GM18499 (cell line): Measurements from ENCODE around the gene CXCR5.
"Not testable (repeated sequence)": the region's sequence is repeated elsewhere in the genome, so short reads cannot be mapped to it uniquely, and the experiment has no call there.

Experiments used
- ATAC-seq: cut with Tn5 transposase; IDR thresholded peaks from one replicate; pipeline ENCODE4 v1.9.1; 2021; ENCODE audit warnings: moderate number of reproducible peaks; ENCODE audit not compliant: insufficient read depth, unreplicated experiment

CXCR5 gene

GRCh38 chr11:118883368-118884071 is at the start of gene CXCR5:
Gene CXCR5 (plus strand): TSS chr11:118883892. CDS start chr11:118883942, 50 bp downstream.
- ATAC-seq: peak; percentile 42

- ATAC-seq: no peak
Observed at GRCh38 chr11:118834427-118835028, 49.2 kb upstream of the CXCR5 start.

GRCh38 chr11:118837868-118838267 is 45.8 kb upstream of the CXCR5 start:
- no peak for ATAC-seq

GRCh38 chr11:118838905-118839553 is 44.7 kb upstream of the CXCR5 start:
- ATAC-seq: peak; percentile 43

- no peak for ATAC-seq
Observed at GRCh38 chr11:118841469-118842242, 42.0 kb upstream of the CXCR5 start.

GRCh38 chr11:118842369-118842768 is 41.3 kb upstream of the CXCR5 start:
- ATAC-seq: no peak

- ATAC-seq: not testable (repeated sequence)
Observed at GRCh38 chr11:118842843-118843242, 40.8 kb upstream of the CXCR5 start.

GRCh38 chr11:118843565-118843964 is 40.1 kb upstream of the CXCR5 start:
- ATAC-seq: no peak

GRCh38 chr11:118845369-118845768 is 38.3 kb upstream of the CXCR5 start:
- ATAC-seq: no peak

GRCh38 chr11:118846181-118846935 is 37.3 kb upstream of the CXCR5 start:
- no peak for ATAC-seq

GRCh38 chr11:118849825-118850224 is 33.9 kb upstream of the CXCR5 start:
- no peak for ATAC-seq

GRCh38 chr11:118851970-118852369 is 31.7 kb upstream of the CXCR5 start:
- ATAC-seq: no peak

- ATAC-seq: no peak
Observed at GRCh38 chr11:118853678-118854077, 30.0 kb upstream of the CXCR5 start.

- no peak for ATAC-seq
Observed at GRCh38 chr11:118856314-118856713, 27.4 kb upstream of the CXCR5 start.

- no peak for ATAC-seq
Observed at GRCh38 chr11:118857385-118857784, 26.3 kb upstream of the CXCR5 start.

- ATAC-seq: no peak
Observed at GRCh38 chr11:118859973-118860372, 23.7 kb upstream of the CXCR5 start.

- no peak for ATAC-seq
Observed at GRCh38 chr11:118868659-118869058, 15.0 kb upstream of the CXCR5 start.

GRCh38 chr11:118870396-118871343 is 13.0 kb upstream of the CXCR5 start:
- ATAC-seq: peak; percentile 49

GRCh38 chr11:118872403-118872821 is 11.3 kb upstream of the CXCR5 start:
- ATAC-seq: peak; percentile 41
